B cell (primary cell): ENCODE data around the gene WDR36. TPM values are rescaled to one million over a fixed set of nuclear protein-coding genes. Genes with fewer than 3 reads are reported as not detected.

Experiments used
- ATAC-seq: fragments of 200-7000 bp; cut with Tn5 transposase; one replicate; pipeline ENCODE4 v1.10.0; 2021; ENCODE audit warnings: low read depth, mild to moderate bottlenecking, moderate number of reproducible peaks, moderate library complexity
- CTCF ChIA-PET: fragments of 350-600 bp; sonication (Branson Sonifier 250); formaldehyde crosslinking; loops from one replicate; lab custom pipeline; 2021; ENCODE audit warnings: antibody characterized with exemption, inconsistent platforms; lab: Charles Lee
- POLR2A ChIA-PET: fragments of 350-600 bp; sonication (Branson Sonifier 250); formaldehyde crosslinking; loops from one replicate; lab custom pipeline; 2021; ENCODE audit warnings: antibody characterized with exemption; lab: Charles Lee
- DNase-seq: peaks from one replicate; pipeline ENCODE4 v3.0.0; 2013
- H2AFZ ChIP-seq: 2 replicates; pipeline ENCODE4 v1.6.1; 2012; ENCODE audit warnings: mild to moderate bottlenecking, low read depth, low read length; ENCODE audit not compliant: insufficient read depth, poor library complexity, severe bottlenecking
- H3K27ac ChIP-seq, 2 donors: 1 replicate in 1 of 2; 2 replicates in 1 of 2; pipeline ENCODE4 v1.5.1; 2012 to 2013; ENCODE audit warnings: low read length in 2 of 2, mild to moderate bottlenecking in 2 of 2, moderate library complexity in 1 of 2
- H3K27me3 ChIP-seq, 4 experiments: fragments of 200-600 bp in 1 of 4; sonication (generic) in 1 of 4; replicated peaks in 1 of 4; 1 replicate in 2 of 4; 2 replicates in 2 of 4; pipeline versions ENCODE4 v1.6.1 to v1.7.0; 2013 to 2016; ENCODE audit warnings: low read length in 3 of 4, mild to moderate bottlenecking in 2 of 4, mixed read lengths in 1 of 4, moderate library complexity in 1 of 4; ENCODE audit not compliant: insufficient read depth in 4 of 4, control insufficient read depth in 3 of 4; ENCODE audit errors: control extremely low read depth in 1 of 4
- H3K36me3 ChIP-seq, 2 experiments: replicated peaks in 1 of 2; 1 replicate in 1 of 2; 2 replicates in 1 of 2; pipeline versions ENCODE4 v1.6.1 to v1.7.1; 2013; ENCODE audit warnings: low read length in 1 of 2; ENCODE audit not compliant: insufficient read depth in 2 of 2, control insufficient read depth in 1 of 2; ENCODE audit errors: control extremely low read depth in 1 of 2, extremely low read depth in 1 of 2
- H3K4me1 ChIP-seq, 2 donors: fragments of 200-600 bp in 1 of 2; sonication (generic) in 1 of 2; 1 replicate in 1 of 2; 2 replicates in 1 of 2; pipeline versions ENCODE4 v1.5.1 to v1.6.1; 2013 to 2017; ENCODE audit warnings: low read length in 2 of 2; ENCODE audit not compliant: control insufficient read depth in 2 of 2, insufficient read depth in 2 of 2
- H3K4me2 ChIP-seq: replicated peaks from 2 replicates; pipeline ENCODE3; 2012; ENCODE audit warnings: mild to moderate bottlenecking, low read depth, low read length; ENCODE audit not compliant: poor library complexity, severe bottlenecking
- H3K4me3 ChIP-seq, 5 experiments: fragments of 200-600 bp in 1 of 5; sonication (generic) in 1 of 5; 1 replicate in 3 of 5; 2 replicates in 2 of 5; pipeline versions ENCODE4 v1.5.1 to v1.7.0; 2011 to 2016; ENCODE audit warnings: low read length in 4 of 5, mild to moderate bottlenecking in 4 of 5, low read depth in 2 of 5, control low read depth in 1 of 5, moderate library complexity in 1 of 5; ENCODE audit not compliant: insufficient read depth in 1 of 5; ENCODE audit errors: control extremely low read depth in 1 of 5, extremely low read depth in 1 of 5
- H3K79me2 ChIP-seq: fragments of 200-600 bp; sonication (generic); one replicate; pipeline ENCODE4 v1.6.0; 2016; ENCODE audit warnings: low read length; ENCODE audit not compliant: control insufficient read depth, insufficient read depth
- H3K9ac ChIP-seq: fragments of 200-600 bp; sonication (generic); 2 replicates; pipeline ENCODE4 v1.6.1; 2017; ENCODE audit warnings: mild to moderate bottlenecking, low read length, moderate library complexity
- H3K9me3 ChIP-seq, 3 donors: one replicate each; pipeline versions ENCODE4 v1.6.1 to v1.7.1; 2013; ENCODE audit warnings: low read length in 2 of 3; ENCODE audit not compliant: control insufficient read depth in 2 of 3, insufficient read depth in 1 of 3; ENCODE audit errors: control extremely low read depth in 1 of 3
- H4K20me1 ChIP-seq: 2 replicates; pipeline ENCODE4 v1.6.0; 2012; ENCODE audit warnings: mild to moderate bottlenecking, low read length; ENCODE audit not compliant: insufficient read depth, control insufficient read depth, poor library complexity, severe bottlenecking
- H3K27ac Mint-ChIP-seq: one replicate; pipeline ENCODE4 v1.8.0; 2021; ENCODE audit warnings: mixed read lengths
- H3K27me3 Mint-ChIP-seq: one replicate; pipeline ENCODE4 v1.8.0; 2021; ENCODE audit warnings: mixed read lengths
- H3K4me1 Mint-ChIP-seq: one replicate; pipeline ENCODE4 v1.8.0; 2021; ENCODE audit warnings: mixed read lengths
- H3K4me3 Mint-ChIP-seq: one replicate; pipeline ENCODE4 v1.8.0; 2021; ENCODE audit warnings: mixed read lengths
- H3K9me3 Mint-ChIP-seq: one replicate; pipeline ENCODE4 v1.8.0; 2022; ENCODE audit warnings: mixed read lengths; ENCODE audit not compliant: insufficient read depth
- CTCF ChIP-seq: fragments of 200-600 bp; IDR thresholded peaks from one replicate; pipeline ENCODE4 v1.8.0; 2022; ENCODE audit warnings: antibody characterized with exemption, mild to moderate bottlenecking
- EZH2 ChIP-seq: IDR thresholded peaks from 2 replicates; pipeline ENCODE4 v1.6.1; 2012; ENCODE audit warnings: borderline replicate concordance, low read depth, mild to moderate bottlenecking, moderate library complexity, low read length; ENCODE audit not compliant: insufficient read depth, poor library complexity, severe bottlenecking
- WGBS: methylation state at CpG from one replicate; pipeline ENCODE4 v1.1.5; 2013; ENCODE audit warnings: missing lambda C conversion rate; ENCODE audit not compliant: insufficient coverage; 5-methylcytosine and 5-hydroxymethylcytosine counted together
- intact Hi-C: fragments of 100-400 bp; cut with micrococcal nuclease; formaldehyde crosslinking; loops from one replicate; pipeline ENCODE4 v1.10.0; 2022
- polyA plus RNA-seq: library from polyadenylated mRNA; depleted of rRNA; stranded (reverse); fragments of >200 nt; gene quantifications from 2 replicates; pipeline ENCODE4 v1.2.3, GENCODE V29; 2012
- total RNA-seq, 2 donors: library from RNA; stranded (reverse); fragments of 120-200 nt in 1 of 2; gene quantifications; 1 replicate in 1 of 2; 2 replicates in 1 of 2; pipeline versions ENCODE4 v1.2.3 to v1.2.4, GENCODE V29; 2013 to 2022

Gene WDR36
- total and polyA plus RNA-seq, 2 donors (not counting 1 experiment from before 2014, with no cell fraction given), result 6.0 to 35.2 TPM

- WGBS, result no CpG with 5 or more reads among the region's 1 CpG
- no peak overlapping the region for H3K27ac ChIP-seq
- no peaks in the 10 kb centered on the region for H3K36me3 ChIP-seq
- no peak overlapping the region for H2AFZ ChIP-seq
- Mint-ChIP-seq H3K27ac (no peak overlapping the region), H3K9me3 (no peaks in the 10 kb centered on the region), H3K4me1 (peaks cover 14% of the 10 kb centered on the region), H3K27me3 (peaks cover 66% of the 10 kb centered on the region), H3K4me3 (no peak overlapping the region)
- H3K27me3 ChIP-seq, result peaks cover 0 to 35% (median 29%) of the 10 kb centered on the region in 4 experiments
- H3K4me1 ChIP-seq, result peaks cover 15 to 20% of the 10 kb centered on the region in 2 donors
- no peak overlapping the region for H3K4me3 ChIP-seq
- H4K20me1 ChIP-seq, result no peaks in the 10 kb centered on the region
- H3K9ac ChIP-seq, result no peak overlapping the region
- H3K9me3 ChIP-seq, result peaks cover 0 to 5% (median 0%) of the 10 kb centered on the region in 3 donors
- TF ChIP-seq EZH2 (no peak), CTCF (no peak)
- no peak for ATAC-seq
- DNase-seq, result no peak
- CTCF ChIA-PET, result no interaction called here
- POLR2A ChIA-PET, result no interaction called here
- H3K4me2 ChIP-seq, result no peak overlapping the region
- intact Hi-C loops, result no loop called here
- no peaks in the 10 kb centered on the region for H3K79me2 ChIP-seq
Observed at GRCh38 chr5:111076091-111076490, 16.1 kb upstream of the WDR36 start.

GRCh38 chr5:111077678-111078077, 14.5 kb upstream of the WDR36 start:
- Histone ChIP-seq H3K4me1 (peaks cover 12 to 14% of the 10 kb centered on the region in 2 donors), H3K4me3 (no peak overlapping the region), H3K27ac (no peak overlapping the region), H3K9ac (no peak overlapping the region), H2AFZ (no peak overlapping the region), H4K20me1 (no peaks in the 10 kb centered on the region), H3K9me3 (peaks cover 0 to 4% (median 0%) of the 10 kb centered on the region in 3 donors), H3K36me3 (no peaks in the 10 kb centered on the region), H3K27me3 (peaks cover 0 to 31% (median 24%) of the 10 kb centered on the region in 4 experiments), H3K79me2 (no peaks in the 10 kb centered on the region), H3K4me2 (no peak overlapping the region)
- no CpG with 5 or more reads among the region's 2 CpGs for whole genome bisulfite sequencing
- ATAC-seq, result no peak
- ChIA-PET POLR2A (no interaction called here), CTCF (no interaction called here)
- Mint-ChIP-seq H3K27me3 (peaks cover 64% of the 10 kb centered on the region), H3K4me1 (peaks cover 11% of the 10 kb centered on the region), H3K27ac (no peak overlapping the region), H3K9me3 (no peaks in the 10 kb centered on the region), H3K4me3 (no peak overlapping the region)
- no peak for TF ChIP-seq EZH2
- TF ChIP-seq CTCF, result no peak
- intact Hi-C loops, result no loop called here
- no peak for DNase-seq
